ENCODE measurements around the gene SKP2.

GRCh38 chr5:36200513-36200912, 48.6 kb downstream of the SKP2 start:
- no peak for TF ChIP-seq CTCF (IDR thresholded peaks at IDR 0.05)
- TF ChIP-seq CEBPB (IDR thresholded peaks at IDR 0.05) = no peak
- no peak for TF ChIP-seq USF2 (IDR thresholded peaks at IDR 0.05)

All from A549 (cell line).